C1 segment of cervical spinal cord (tissue), 14 donors: ENCODE results near the gene TBC1D22A.
"Not testable (repeated sequence)": the region's sequence is repeated elsewhere in the genome, so short reads cannot be mapped to it uniquely, and the experiment has no call there.

Source experiments
- DNase-seq, 14 donors: peaks; one replicate each; lab custom pipeline; 2025; lab: John Stamatoyannopoulos, UW

TBC1D22A gene

GRCh38 chr22:47132428-47132825, 370.0 kb downstream of the TBC1D22A start:
- DNase-seq, result no peak

- DNase-seq, result no peak
Observed at GRCh38 chr22:47133061-47133969, 370.9 kb downstream of the TBC1D22A start.

- DNase-seq, result no peak
Observed at GRCh38 chr22:47134222-47134621, 371.8 kb downstream of the TBC1D22A start.

GRCh38 chr22:47135338-47135737, 372.9 kb downstream of the TBC1D22A start:
- DNase-seq, result no peak

- DNase-seq, result no peak
Observed at GRCh38 chr22:47136050-47136449, 373.6 kb downstream of the TBC1D22A start.

- DNase-seq, result no peak
Observed at GRCh38 chr22:47136671-47137070, 374.2 kb downstream of the TBC1D22A start.

GRCh38 chr22:47139013-47139789, 376.8 kb downstream of the TBC1D22A start:
- DNase-seq, result no peak

GRCh38 chr22:47139790-47140119, 377.3 kb downstream of the TBC1D22A start:
- DNase-seq, result no peak

GRCh38 chr22:47140975-47141374, 378.5 kb downstream of the TBC1D22A start:
- not testable (repeated sequence) for DNase-seq

GRCh38 chr22:47142427-47143046, 380.1 kb downstream of the TBC1D22A start:
- DNase-seq, result no peak

- no peak for DNase-seq
Observed at GRCh38 chr22:47143249-47143938, 380.9 kb downstream of the TBC1D22A start.

- DNase-seq, result no peak
Observed at GRCh38 chr22:47144076-47144765, 381.8 kb downstream of the TBC1D22A start.

- no peak for DNase-seq
Observed at GRCh38 chr22:47144791-47145425, 382.5 kb downstream of the TBC1D22A start.

GRCh38 chr22:47145883-47146282, 383.4 kb downstream of the TBC1D22A start:
- no peak for DNase-seq

- no peak for DNase-seq
Observed at GRCh38 chr22:47146391-47146790, 383.9 kb downstream of the TBC1D22A start.

- peak in 1 of 14 donors; percentile 76 for DNase-seq
Observed at GRCh38 chr22:47146941-47147340, 384.5 kb downstream of the TBC1D22A start.

GRCh38 chr22:47147572-47147971, 385.1 kb downstream of the TBC1D22A start:
- DNase-seq, result no peak

GRCh38 chr22:47148510-47148909, 386.1 kb downstream of the TBC1D22A start:
- no peak for DNase-seq

GRCh38 chr22:47148956-47149728, 386.7 kb downstream of the TBC1D22A start:
- DNase-seq, result no peak

GRCh38 chr22:47149976-47150375, 387.5 kb downstream of the TBC1D22A start:
- no peak for DNase-seq
